Neural cell (in vitro differentiated cells): ENCODE results near the gene TBX22. TPM values are rescaled to one million over a fixed set of nuclear protein-coding genes. Genes with fewer than 3 reads are reported as not detected.

Experiments used
- H2AFZ ChIP-seq: fragments of 200-600, 300-800 bp; sonication (generic), shearing (Covaris generic); 2 replicates; pipeline ENCODE4 v1.6.0; 2014; ENCODE audit warnings: low read depth, mild to moderate bottlenecking, antibody characterized with exemption, low read length, moderate library complexity
- H3F3A ChIP-seq: fragments of 200-600 bp; shearing (Covaris generic); 2 replicates; pipeline ENCODE4 v1.6.1; 2016; ENCODE audit warnings: mild to moderate bottlenecking, moderate library complexity, mixed read lengths, antibody characterized with exemption, low read length; ENCODE audit not compliant: insufficient read depth, poor library complexity, severe bottlenecking
- H3K27ac ChIP-seq: fragments of 200-600, 300-800 bp; sonication (generic), shearing (Covaris generic); 2 replicates; pipeline ENCODE4 v1.5.1; 2014; ENCODE audit warnings: mild to moderate bottlenecking, low read length, moderate library complexity
- H3K27me3 ChIP-seq: fragments of 300-800, 200-600 bp; sonication (generic), shearing (Covaris generic); 2 replicates; pipeline ENCODE4 v1.6.0; 2014; ENCODE audit warnings: mild to moderate bottlenecking, low read depth, low read length, moderate library complexity; ENCODE audit not compliant: insufficient read depth
- H3K36me3 ChIP-seq: fragments of 300-800, 200-600 bp; sonication (generic), shearing (Covaris generic); 2 replicates; pipeline ENCODE4 v1.5.1; 2014; ENCODE audit warnings: mild to moderate bottlenecking, antibody characterized with exemption, low read length, moderate library complexity; ENCODE audit not compliant: insufficient read depth
- H3K4me2 ChIP-seq: fragments of 300-800, 200-600 bp; sonication (generic), shearing (Covaris generic); 2 replicates; pipeline ENCODE4 v1.6.0; 2014; ENCODE audit warnings: mild to moderate bottlenecking, low read length
- H3K4me3 ChIP-seq: fragments of 300-800, 200-600 bp; sonication (generic), shearing (Covaris generic); 2 replicates; pipeline ENCODE4 v1.5.1; 2014; ENCODE audit warnings: mild to moderate bottlenecking, low read length, moderate library complexity
- H3K79me2 ChIP-seq: fragments of 200-600 bp; shearing (Covaris generic); replicated peaks from 2 replicates; pipeline ENCODE4 v1.6.0; 2014; ENCODE audit warnings: mild to moderate bottlenecking, low read length, moderate library complexity; ENCODE audit not compliant: insufficient read depth
- H3K9ac ChIP-seq: fragments of 300-800, 200-600 bp; sonication (generic), shearing (Covaris generic); 2 replicates; pipeline ENCODE4 v1.6.1; 2016; ENCODE audit warnings: mild to moderate bottlenecking, low read length, mixed read lengths
- H3K9me2 ChIP-seq: fragments of 200-600 bp; shearing (Covaris generic); 2 replicates; pipeline ENCODE4 v1.6.1; 2016; ENCODE audit warnings: mild to moderate bottlenecking, low read length, mixed read lengths; ENCODE audit not compliant: insufficient read depth
- H3K9me3 ChIP-seq: fragments of 200-600, 300-800 bp; sonication (generic), shearing (Covaris generic); 2 replicates; pipeline ENCODE4 v1.6.1; 2016; ENCODE audit warnings: mild to moderate bottlenecking, mixed run types, low read length, moderate library complexity, mixed read lengths
- H4K20me1 ChIP-seq: fragments of 200-600 bp; shearing (Covaris generic); 2 replicates; pipeline ENCODE4 v1.6.1; 2016; ENCODE audit warnings: mild to moderate bottlenecking, mixed run types; ENCODE audit not compliant: insufficient read depth
- EP300 ChIP-seq: fragments of 450-650 bp; conservative IDR thresholded peaks from 2 replicates; pipeline ENCODE4 v1.6.1; 2014; ENCODE audit warnings: antibody characterized with exemption, mild to moderate bottlenecking, moderate library complexity; ENCODE audit not compliant: poor library complexity, severe bottlenecking
- EZH2 ChIP-seq: fragments of 200-600, 300-800 bp; shearing (Covaris generic), sonication (generic); IDR thresholded peaks from 2 replicates; pipeline ENCODE4 v1.6.1; 2014; ENCODE audit warnings: antibody characterized with exemption, low read length, borderline replicate concordance, mild to moderate bottlenecking; ENCODE audit not compliant: insufficient read depth, poor library complexity, severe bottlenecking
- MXI1 ChIP-seq: fragments of 450-650 bp; conservative IDR thresholded peaks from 2 replicates; pipeline ENCODE4 v1.6.1; 2014; ENCODE audit warnings: antibody characterized with exemption, mild to moderate bottlenecking; ENCODE audit not compliant: poor library complexity, severe bottlenecking
- POLR2AphosphoS5 ChIP-seq: IDR thresholded peaks from 2 replicates; pipeline ENCODE4 v1.6.1; 2012
- RAD21 ChIP-seq: fragments of 450-650 bp; conservative IDR thresholded peaks from 2 replicates; pipeline ENCODE4 v1.6.1; 2014; ENCODE audit warnings: antibody characterized with exemption, mild to moderate bottlenecking, moderate library complexity
- REST ChIP-seq: IDR thresholded peaks from 2 replicates; pipeline ENCODE4 v1.6.1; 2012; ENCODE audit warnings: borderline replicate concordance
- SMC3 ChIP-seq: fragments of 450-650 bp; conservative IDR thresholded peaks from 2 replicates; pipeline ENCODE4 v1.6.1; 2014; ENCODE audit warnings: antibody characterized with exemption, mild to moderate bottlenecking, moderate library complexity; ENCODE audit not compliant: poor library complexity
- TAF1 ChIP-seq: IDR thresholded peaks from 2 replicates; pipeline ENCODE4 v1.6.1; 2012; ENCODE audit warnings: low read depth
- polyA minus RNA-seq: library from RNA; depleted of rRNA, polyadenylated mRNA; stranded (reverse); fragments of >200 nt; gene quantifications from 2 replicates; pipeline ENCODE4 v1.2.3, GENCODE V29; 2014
- polyA plus RNA-seq: library from polyadenylated mRNA; depleted of rRNA; stranded (reverse); fragments of >200 nt; gene quantifications from 2 replicates; pipeline ENCODE4 v1.2.3, GENCODE V29; 2014
- TF ChIP-seq, protein P1 (sequence below): fragments of 450-650 bp; IDR thresholded peaks from 2 replicates; pipeline ENCODE4 v1.5.1; 2014; ENCODE audit warnings: antibody characterized with exemption, mild to moderate bottlenecking, moderate library complexity; ENCODE audit not compliant: poor library complexity, severe bottlenecking

Gene TBX22
- polyA plus RNA-seq: not detected in 2 replicates
- polyA minus RNA-seq: not detected in 2 replicates

DNA sequence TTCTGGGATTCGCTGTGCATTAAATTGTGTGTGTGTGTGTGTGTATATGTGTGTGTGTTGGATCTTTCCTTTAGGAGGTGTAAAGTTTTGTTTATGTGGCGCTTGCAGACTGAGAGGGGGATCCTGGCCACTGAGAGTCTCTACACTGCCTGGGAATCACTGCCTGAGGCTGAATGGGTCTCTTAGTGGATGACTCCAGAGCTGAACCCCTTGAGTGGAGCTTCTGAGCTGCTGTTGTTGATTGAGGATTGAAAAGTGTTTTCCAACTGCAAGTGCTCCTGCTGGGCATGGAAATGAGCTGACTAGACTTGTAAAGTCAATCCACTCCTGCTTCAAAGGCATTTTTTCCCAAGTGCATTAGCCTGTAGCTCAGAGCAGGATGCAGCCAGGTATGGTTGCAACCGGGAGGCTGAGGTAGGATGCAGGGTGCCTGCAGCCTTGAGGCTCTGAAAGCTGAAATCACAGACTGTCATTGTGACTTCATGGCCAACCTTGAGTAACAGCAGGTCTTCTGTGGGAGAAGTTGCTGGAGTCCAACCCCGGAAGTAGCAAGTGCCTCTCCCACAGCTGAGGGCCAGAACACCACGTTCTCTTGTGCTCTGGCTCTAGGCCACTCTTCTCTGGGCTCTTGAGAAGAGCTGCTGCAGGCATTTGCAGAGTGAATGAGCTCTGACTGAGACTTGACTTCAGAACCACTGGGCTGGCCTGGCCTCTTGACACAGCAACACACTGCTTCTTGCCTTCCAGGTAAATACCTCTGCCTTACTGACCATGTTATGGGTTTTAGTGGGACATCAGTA, at the start of gene TBX22:
Gene TBX22 (plus strand): TSS at position 613 of the 800 bp plus-strand sequence. CDS start 7,517 bp downstream, outside the sequence.
- Histone ChIP-seq H2AFZ (no peak within 1 kb of the TSS), H3K9me2 (no peaks in the 10 kb centered on the region), H3K27ac (no peak within 1 kb of the TSS), H4K20me1 (no peaks in the 10 kb centered on the region), H3K79me2 (no peaks in the 10 kb centered on the region), H3K36me3 (no peaks in the 10 kb centered on the region), H3K27me3 (no peaks in the 10 kb centered on the region), H3F3A (no peaks in the 10 kb centered on the region), H3K4me3 (no peak within 1 kb of the TSS), H3K4me2 (no peak within 1 kb of the TSS), H3K9me3 (no peaks in the 10 kb centered on the region), H3K9ac (no peak within 1 kb of the TSS)
- TF ChIP-seq EZH2 (no peak), REST (no peak), TAF1 (no peak), SMC3 (no peak), POLR2AphosphoS5 (no peak), MXI1 (no peak), RAD21 (no peak), EP300 (no peak)
- TF ChIP-seq, protein P1, sequence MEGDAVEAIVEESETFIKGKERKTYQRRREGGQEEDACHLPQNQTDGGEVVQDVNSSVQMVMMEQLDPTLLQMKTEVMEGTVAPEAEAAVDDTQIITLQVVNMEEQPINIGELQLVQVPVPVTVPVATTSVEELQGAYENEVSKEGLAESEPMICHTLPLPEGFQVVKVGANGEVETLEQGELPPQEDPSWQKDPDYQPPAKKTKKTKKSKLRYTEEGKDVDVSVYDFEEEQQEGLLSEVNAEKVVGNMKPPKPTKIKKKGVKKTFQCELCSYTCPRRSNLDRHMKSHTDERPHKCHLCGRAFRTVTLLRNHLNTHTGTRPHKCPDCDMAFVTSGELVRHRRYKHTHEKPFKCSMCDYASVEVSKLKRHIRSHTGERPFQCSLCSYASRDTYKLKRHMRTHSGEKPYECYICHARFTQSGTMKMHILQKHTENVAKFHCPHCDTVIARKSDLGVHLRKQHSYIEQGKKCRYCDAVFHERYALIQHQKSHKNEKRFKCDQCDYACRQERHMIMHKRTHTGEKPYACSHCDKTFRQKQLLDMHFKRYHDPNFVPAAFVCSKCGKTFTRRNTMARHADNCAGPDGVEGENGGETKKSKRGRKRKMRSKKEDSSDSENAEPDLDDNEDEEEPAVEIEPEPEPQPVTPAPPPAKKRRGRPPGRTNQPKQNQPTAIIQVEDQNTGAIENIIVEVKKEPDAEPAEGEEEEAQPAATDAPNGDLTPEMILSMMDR: no peak

- no peaks in the 10 kb centered on the region for H3K36me3 ChIP-seq
- H3K27me3 ChIP-seq: no peaks in the 10 kb centered on the region
- H2AFZ ChIP-seq: no peak overlapping the region
- no peaks in the 10 kb centered on the region for H4K20me1 ChIP-seq
- H3K27ac ChIP-seq: no peak overlapping the region
- TF ChIP-seq, protein P1: no peak
- TF ChIP-seq MXI1 (no peak), EP300 (no peak), SMC3 (no peak), REST (no peak), EZH2 (no peak), POLR2AphosphoS5 (no peak), RAD21 (no peak), TAF1 (no peak)
- no peaks in the 10 kb centered on the region for H3K79me2 ChIP-seq
- no peaks in the 10 kb centered on the region for H3F3A ChIP-seq
- no peak overlapping the region for H3K4me2 ChIP-seq
- no peak overlapping the region for H3K4me3 ChIP-seq
- no peaks in the 10 kb centered on the region for H3K9me3 ChIP-seq
- H3K9me2 ChIP-seq: no peaks in the 10 kb centered on the region
- H3K9ac ChIP-seq: no peak overlapping the region
Observed at GRCh38 chrX:79975605-79976004, 38.9 kb upstream of the TBX22 start.
